Neural progenitor cell (in vitro differentiated cells): Measurements from ENCODE around the gene GPR158. TPM values are rescaled to one million over a fixed set of nuclear protein-coding genes. Genes with fewer than 3 reads are reported as not detected.

Experiments
- DNase-seq: peaks from one replicate; pipeline ENCODE4 v3.0.0-alpha.2; 2016; ENCODE audit warnings: low spot score
- H2AFZ ChIP-seq: fragments of 200-600 bp; sonication (generic); replicated peaks from 2 replicates; pipeline ENCODE4 v1.6.1; 2016; ENCODE audit warnings: antibody characterized with exemption
- H3F3A ChIP-seq: fragments of 200-600 bp; sonication (generic); 2 replicates; pipeline ENCODE4 v1.6.1; 2016; ENCODE audit warnings: antibody characterized with exemption, low read depth
- H3K27ac ChIP-seq: fragments of 200-600 bp; sonication (generic); 2 replicates; pipeline ENCODE4 v1.5.1; 2016; ENCODE audit warnings: mild to moderate bottlenecking
- H3K27me3 ChIP-seq: fragments of 200-600 bp; sonication (generic); 2 replicates; pipeline ENCODE4 v1.6.1; 2016; ENCODE audit warnings: mild to moderate bottlenecking, moderate library complexity
- H3K36me3 ChIP-seq: fragments of 200-600 bp; sonication (generic); 2 replicates; pipeline ENCODE4 v1.5.1; 2016
- H3K4me1 ChIP-seq: fragments of 200-600 bp; sonication (generic); 2 replicates; pipeline ENCODE4 v1.6.1; 2016; ENCODE audit warnings: mixed run types
- H3K4me2 ChIP-seq: fragments of 200-600 bp; sonication (generic); 2 replicates; pipeline ENCODE4 v1.6.1; 2016
- H3K4me3 ChIP-seq: fragments of 200-600 bp; sonication (generic); 2 replicates; pipeline ENCODE4 v1.5.1; 2016
- H3K79me2 ChIP-seq: fragments of 200-600 bp; sonication (generic); 2 replicates; pipeline ENCODE4 v1.6.1; 2016; ENCODE audit warnings: low read depth
- H3K9ac ChIP-seq: fragments of 200-600 bp; sonication (generic); 2 replicates; pipeline ENCODE4 v1.6.1; 2016
- H3K9me3 ChIP-seq: fragments of 200-600 bp; sonication (generic); 2 replicates; pipeline ENCODE4 v1.5.1; 2016; ENCODE audit warnings: low read depth
- H4K20me1 ChIP-seq: fragments of 200-600 bp; sonication (generic); 2 replicates; pipeline ENCODE4 v1.6.1; 2016; ENCODE audit warnings: low read depth
- H3K27ac Mint-ChIP-seq: 3 replicates; pipeline ENCODE4 v1.8.0; 2021; ENCODE audit warnings: mixed read lengths
- H3K27me3 Mint-ChIP-seq: 2 replicates; pipeline ENCODE4 v1.8.0; 2022; ENCODE audit warnings: low read depth, mild to moderate bottlenecking, inconsistent platforms, moderate library complexity, mixed read lengths; ENCODE audit not compliant: insufficient read depth
- H3K36me3 Mint-ChIP-seq: 3 replicates; pipeline ENCODE4 v1.8.0; 2021; ENCODE audit warnings: mixed read lengths
- H3K4me1 Mint-ChIP-seq: 3 replicates; pipeline ENCODE4 v1.8.0; 2021; ENCODE audit warnings: mixed read lengths
- H3K4me3 Mint-ChIP-seq: 3 replicates; pipeline ENCODE4 v1.8.0; 2021; ENCODE audit warnings: mild to moderate bottlenecking, moderate library complexity, mixed read lengths
- H3K9me3 Mint-ChIP-seq: 3 replicates; pipeline ENCODE4 v1.8.0; 2020; ENCODE audit warnings: mixed read lengths
- EZH2 ChIP-seq: fragments of 200-600 bp; sonication (generic); IDR thresholded peaks from 2 replicates; pipeline ENCODE4 v1.6.1; 2017; ENCODE audit warnings: antibody characterized with exemption, mild to moderate bottlenecking, moderate library complexity
- EZH2phosphoT487 ChIP-seq: fragments of 200-600 bp; sonication (generic); IDR thresholded peaks from 2 replicates; pipeline ENCODE4 v1.6.1; 2017; ENCODE audit warnings: antibody characterized with exemption
- total RNA-seq: library from RNA; depleted of rRNA; stranded (reverse); fragments of >200 nt; gene quantifications from 2 replicates; pipeline ENCODE4 v1.2.3, GENCODE V29; 2015; ENCODE audit warnings: low replicate concordance
- TF ChIP-seq, protein P1 (sequence below): fragments of 200-600 bp; sonication (generic); IDR thresholded peaks from 2 replicates; pipeline ENCODE4 v1.5.1; 2017; ENCODE audit warnings: antibody characterized with exemption, mild to moderate bottlenecking

GPR158 gene, protein sequence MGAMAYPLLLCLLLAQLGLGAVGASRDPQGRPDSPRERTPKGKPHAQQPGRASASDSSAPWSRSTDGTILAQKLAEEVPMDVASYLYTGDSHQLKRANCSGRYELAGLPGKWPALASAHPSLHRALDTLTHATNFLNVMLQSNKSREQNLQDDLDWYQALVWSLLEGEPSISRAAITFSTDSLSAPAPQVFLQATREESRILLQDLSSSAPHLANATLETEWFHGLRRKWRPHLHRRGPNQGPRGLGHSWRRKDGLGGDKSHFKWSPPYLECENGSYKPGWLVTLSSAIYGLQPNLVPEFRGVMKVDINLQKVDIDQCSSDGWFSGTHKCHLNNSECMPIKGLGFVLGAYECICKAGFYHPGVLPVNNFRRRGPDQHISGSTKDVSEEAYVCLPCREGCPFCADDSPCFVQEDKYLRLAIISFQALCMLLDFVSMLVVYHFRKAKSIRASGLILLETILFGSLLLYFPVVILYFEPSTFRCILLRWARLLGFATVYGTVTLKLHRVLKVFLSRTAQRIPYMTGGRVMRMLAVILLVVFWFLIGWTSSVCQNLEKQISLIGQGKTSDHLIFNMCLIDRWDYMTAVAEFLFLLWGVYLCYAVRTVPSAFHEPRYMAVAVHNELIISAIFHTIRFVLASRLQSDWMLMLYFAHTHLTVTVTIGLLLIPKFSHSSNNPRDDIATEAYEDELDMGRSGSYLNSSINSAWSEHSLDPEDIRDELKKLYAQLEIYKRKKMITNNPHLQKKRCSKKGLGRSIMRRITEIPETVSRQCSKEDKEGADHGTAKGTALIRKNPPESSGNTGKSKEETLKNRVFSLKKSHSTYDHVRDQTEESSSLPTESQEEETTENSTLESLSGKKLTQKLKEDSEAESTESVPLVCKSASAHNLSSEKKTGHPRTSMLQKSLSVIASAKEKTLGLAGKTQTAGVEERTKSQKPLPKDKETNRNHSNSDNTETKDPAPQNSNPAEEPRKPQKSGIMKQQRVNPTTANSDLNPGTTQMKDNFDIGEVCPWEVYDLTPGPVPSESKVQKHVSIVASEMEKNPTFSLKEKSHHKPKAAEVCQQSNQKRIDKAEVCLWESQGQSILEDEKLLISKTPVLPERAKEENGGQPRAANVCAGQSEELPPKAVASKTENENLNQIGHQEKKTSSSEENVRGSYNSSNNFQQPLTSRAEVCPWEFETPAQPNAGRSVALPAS (N-terminal part only)
- 0.09 and 0.39 TPM in 2 replicates for total RNA-seq

DNA sequence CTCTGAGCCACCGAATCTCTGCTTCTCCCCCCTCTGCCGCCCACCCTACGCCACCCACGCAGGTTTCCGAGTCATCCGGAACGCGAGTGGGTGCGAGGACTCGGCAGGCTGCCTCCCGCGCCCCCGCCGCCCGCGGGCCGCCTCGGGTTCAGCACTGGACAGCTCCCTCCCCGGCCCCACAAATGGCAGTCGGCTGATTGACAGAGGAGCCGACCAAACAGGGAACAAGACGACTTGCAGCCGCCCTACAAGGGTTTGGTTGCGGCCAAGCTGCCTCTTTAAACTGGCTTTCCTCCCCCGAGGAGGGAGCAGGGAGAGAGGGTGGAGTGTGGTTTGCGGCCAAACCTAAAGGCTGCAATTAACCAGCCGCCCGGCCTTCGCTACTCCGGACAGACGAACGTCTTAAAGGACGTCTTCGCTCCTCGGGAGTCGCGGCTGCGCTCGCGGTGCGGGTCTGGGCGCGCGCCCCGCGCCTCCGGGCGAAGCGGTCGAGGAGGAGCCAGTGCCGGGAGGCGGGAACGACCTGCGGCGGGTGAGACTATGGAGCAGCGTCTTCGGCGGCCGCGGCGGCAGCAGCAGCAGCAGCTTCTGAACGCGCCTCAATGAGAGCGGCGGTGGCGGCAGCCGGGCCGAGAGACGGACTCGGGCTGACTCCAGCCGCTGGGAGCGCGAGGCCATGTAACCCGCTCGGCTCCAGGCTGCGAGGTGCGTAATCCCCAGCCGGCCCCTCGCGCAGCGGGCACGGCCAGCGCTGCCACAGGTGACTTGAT lies at the start of gene GPR158:
Gene GPR158 (plus strand): TSS at position 541 of the 770 bp plus-strand sequence. CDS start 420 bp downstream, outside the sequence.
- Histone ChIP-seq H3K9me3 (no peaks in the 10 kb centered on the region), H4K20me1 (peaks cover 29% of the 10 kb centered on the region), H2AFZ (peak within 1 kb of the TSS; percentile 61), H3K4me1 (peaks cover 14% of the 10 kb centered on the region), H3K4me3 (peak within 1 kb of the TSS; percentile 59), H3K27ac (no peak within 1 kb of the TSS), H3F3A (peaks cover 12% of the 10 kb centered on the region), H3K79me2 (no peaks in the 10 kb centered on the region), H3K36me3 (no peaks in the 10 kb centered on the region), H3K4me2 (peak within 1 kb of the TSS; percentile 87), H3K27me3 (peaks cover 77% of the 10 kb centered on the region), H3K9ac (no peak within 1 kb of the TSS)
- Mint-ChIP-seq H3K27ac (no peak within 1 kb of the TSS), H3K4me1 (peaks cover 11% of the 10 kb centered on the region), H3K4me3 (peak within 1 kb of the TSS; percentile 89), H3K36me3 (no peaks in the 10 kb centered on the region), H3K27me3 (peaks cover 26% of the 10 kb centered on the region), H3K9me3 (no peaks in the 10 kb centered on the region)
- peak; percentile 28 for TF ChIP-seq EZH2phosphoT487
- TF ChIP-seq, protein P1, sequence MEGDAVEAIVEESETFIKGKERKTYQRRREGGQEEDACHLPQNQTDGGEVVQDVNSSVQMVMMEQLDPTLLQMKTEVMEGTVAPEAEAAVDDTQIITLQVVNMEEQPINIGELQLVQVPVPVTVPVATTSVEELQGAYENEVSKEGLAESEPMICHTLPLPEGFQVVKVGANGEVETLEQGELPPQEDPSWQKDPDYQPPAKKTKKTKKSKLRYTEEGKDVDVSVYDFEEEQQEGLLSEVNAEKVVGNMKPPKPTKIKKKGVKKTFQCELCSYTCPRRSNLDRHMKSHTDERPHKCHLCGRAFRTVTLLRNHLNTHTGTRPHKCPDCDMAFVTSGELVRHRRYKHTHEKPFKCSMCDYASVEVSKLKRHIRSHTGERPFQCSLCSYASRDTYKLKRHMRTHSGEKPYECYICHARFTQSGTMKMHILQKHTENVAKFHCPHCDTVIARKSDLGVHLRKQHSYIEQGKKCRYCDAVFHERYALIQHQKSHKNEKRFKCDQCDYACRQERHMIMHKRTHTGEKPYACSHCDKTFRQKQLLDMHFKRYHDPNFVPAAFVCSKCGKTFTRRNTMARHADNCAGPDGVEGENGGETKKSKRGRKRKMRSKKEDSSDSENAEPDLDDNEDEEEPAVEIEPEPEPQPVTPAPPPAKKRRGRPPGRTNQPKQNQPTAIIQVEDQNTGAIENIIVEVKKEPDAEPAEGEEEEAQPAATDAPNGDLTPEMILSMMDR, result no peak
- peak; percentile 95 for DNase-seq

DNA sequence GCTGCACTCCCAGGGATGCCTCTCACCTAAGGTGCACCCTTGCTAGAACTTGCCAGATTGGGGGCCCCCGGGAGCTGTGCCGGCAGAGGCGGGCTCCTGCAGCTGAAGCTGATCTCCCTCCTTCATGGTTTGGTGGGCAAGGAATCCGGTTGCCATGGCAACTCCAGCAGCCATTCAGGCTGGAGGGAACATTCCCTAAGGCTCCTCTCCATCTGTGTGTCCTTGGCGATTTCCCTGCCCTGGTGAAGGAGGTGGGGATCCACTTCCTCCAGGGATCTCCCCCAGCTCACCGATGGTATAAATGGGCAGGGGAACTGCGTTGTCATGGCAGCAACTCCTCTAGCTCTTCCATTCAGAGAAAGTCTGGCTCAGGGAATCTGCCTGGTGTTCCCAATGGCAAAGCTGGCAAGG lies 49.6 kb upstream of the GPR158 start:
- no peak overlapping the region for H3K4me3 Mint-ChIP-seq
- no peaks in the 10 kb centered on the region for H3K27me3 ChIP-seq
- peaks cover 16% of the 10 kb centered on the region for H3K4me1 Mint-ChIP-seq
- peak overlapping the region; percentile 96 for H3K27ac Mint-ChIP-seq
- H3K79me2 ChIP-seq, result no peaks in the 10 kb centered on the region
- no peaks in the 10 kb centered on the region for H3K36me3 ChIP-seq
- H3K27me3 Mint-ChIP-seq, result no peaks in the 10 kb centered on the region
- no peak overlapping the region for H3K4me3 ChIP-seq
- H3K9me3 ChIP-seq, result peaks cover 6% of the 10 kb centered on the region
- H3K36me3 Mint-ChIP-seq, result no peaks in the 10 kb centered on the region
- H2AFZ ChIP-seq, result peak overlapping the region; percentile 46
- H3K27ac ChIP-seq, result no peak overlapping the region
- no peak overlapping the region for H3K9ac ChIP-seq
- H3K4me2 ChIP-seq, result peak overlapping the region; percentile 57
- H3K4me1 ChIP-seq, result peaks cover 12% of the 10 kb centered on the region
- H3F3A ChIP-seq, result no peaks in the 10 kb centered on the region
- peaks cover 22% of the 10 kb centered on the region for H3K9me3 Mint-ChIP-seq
- no peak for TF ChIP-seq EZH2phosphoT487
- TF ChIP-seq EZH2, result no peak
- TF ChIP-seq, protein P1, result no peak
- H4K20me1 ChIP-seq, result no peaks in the 10 kb centered on the region
- DNase-seq, result peak; percentile 93

DNA sequence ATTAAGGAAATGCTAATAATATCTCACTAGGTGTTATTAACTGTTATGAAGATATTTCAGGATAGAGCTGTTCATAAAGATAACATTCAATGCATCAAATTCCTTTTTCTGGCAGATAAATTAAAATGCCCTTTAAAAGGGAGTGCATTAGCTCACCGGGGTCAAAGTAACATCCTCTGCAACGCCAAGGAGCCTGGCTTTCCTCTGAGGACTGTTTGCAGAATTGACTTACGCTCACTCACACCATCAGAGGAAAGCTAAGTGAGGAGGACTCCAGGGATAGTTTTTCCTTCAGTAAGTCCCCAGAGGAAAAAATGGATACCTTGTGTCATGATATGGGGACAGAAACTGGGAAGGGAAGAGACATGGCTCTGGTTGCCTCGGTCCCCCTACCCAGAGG lies 45.2 kb upstream of the GPR158 start:
- Histone ChIP-seq H3K4me3 (no peak overlapping the region), H3K4me1 (peaks cover 12% of the 10 kb centered on the region), H3F3A (no peaks in the 10 kb centered on the region), H3K27me3 (no peaks in the 10 kb centered on the region), H3K4me2 (no peak overlapping the region), H3K79me2 (no peaks in the 10 kb centered on the region), H3K9me3 (no peaks in the 10 kb centered on the region), H2AFZ (no peak overlapping the region), H3K9ac (no peak overlapping the region), H4K20me1 (no peaks in the 10 kb centered on the region), H3K27ac (no peak overlapping the region), H3K36me3 (no peaks in the 10 kb centered on the region)
- H3K36me3 Mint-ChIP-seq, result no peaks in the 10 kb centered on the region
- no peak for DNase-seq
- TF ChIP-seq, protein P1, result no peak
- TF ChIP-seq EZH2phosphoT487 (no peak), EZH2 (no peak)
- H3K9me3 Mint-ChIP-seq, result peaks cover 9% of the 10 kb centered on the region
- no peak overlapping the region for H3K4me3 Mint-ChIP-seq
- peaks cover 16% of the 10 kb centered on the region for H3K4me1 Mint-ChIP-seq
- no peaks in the 10 kb centered on the region for H3K27me3 Mint-ChIP-seq
- no peak overlapping the region for H3K27ac Mint-ChIP-seq
